Fibroblast of lung (primary cell): ENCODE results near the gene MTSS2. TPM values are rescaled to one million over a fixed set of nuclear protein-coding genes. Genes with fewer than 3 reads are reported as not detected.

Experiments
- DNase-seq, 2 donors: peaks; one replicate each; pipeline versions ENCODE4 v3.0.0 to v3.0.0-alpha.2; 2010; ENCODE audit warnings: low read depth in 2 of 2
- H2AFZ ChIP-seq: 2 replicates; pipeline ENCODE4 v1.5.1; 2012; ENCODE audit warnings: low read length, control low read depth, inconsistent platforms
- H3K27ac ChIP-seq: 2 replicates; pipeline ENCODE4 v1.5.1; 2011; ENCODE audit warnings: low read length, control low read depth; ENCODE audit not compliant: insufficient read depth
- H3K27me3 ChIP-seq: 2 replicates; pipeline ENCODE4 v1.5.1; 2011; ENCODE audit warnings: mild to moderate bottlenecking, low read length; ENCODE audit not compliant: control insufficient read depth, insufficient read depth
- H3K36me3 ChIP-seq: 2 replicates; pipeline ENCODE4 v1.5.1; 2011; ENCODE audit warnings: low read length; ENCODE audit not compliant: control insufficient read depth, insufficient read depth
- H3K4me1 ChIP-seq: 2 replicates; pipeline ENCODE4 v1.5.1; 2011; ENCODE audit warnings: low read length; ENCODE audit not compliant: control insufficient read depth, insufficient read depth; ENCODE audit errors: extremely low read depth
- H3K4me2 ChIP-seq: 2 replicates; pipeline ENCODE4 v1.5.1; 2011; ENCODE audit warnings: low read length, control low read depth; ENCODE audit not compliant: insufficient read depth; ENCODE audit errors: extremely low read depth
- H3K4me3 ChIP-seq, 4 experiments: fragments of 200-600 bp in 1 of 4; sonication (generic) in 1 of 4; replicated peaks in 1 of 4; 2 replicates each; pipeline ENCODE4 v1.5.1; 2011 to 2016; ENCODE audit warnings: low read length in 4 of 4, low read depth in 3 of 4, mild to moderate bottlenecking in 3 of 4, control low read depth in 2 of 4, inconsistent platforms in 1 of 4, mixed read lengths in 1 of 4; ENCODE audit not compliant: insufficient read depth in 1 of 4; ENCODE audit errors: control extremely low read depth in 1 of 4
- H3K79me2 ChIP-seq: 2 replicates; pipeline ENCODE4 v1.5.1; 2012; ENCODE audit warnings: mild to moderate bottlenecking, low read length, inconsistent platforms; ENCODE audit not compliant: control insufficient read depth, insufficient read depth
- H3K9ac ChIP-seq: 2 replicates; pipeline ENCODE4 v1.5.1; 2011; ENCODE audit warnings: mild to moderate bottlenecking, low read length, control low read depth; ENCODE audit not compliant: insufficient read depth
- H3K9me3 ChIP-seq: 2 replicates; pipeline ENCODE4 v1.5.1; 2012; ENCODE audit warnings: low read depth, low read length; ENCODE audit not compliant: control insufficient read depth, insufficient read depth
- H4K20me1 ChIP-seq: 2 replicates; pipeline ENCODE4 v1.5.1; 2011; ENCODE audit warnings: low read length; ENCODE audit not compliant: control insufficient read depth, insufficient read depth; ENCODE audit errors: extremely low read depth
- EZH2 ChIP-seq: IDR thresholded peaks from 2 replicates; pipeline ENCODE4 v1.5.1; 2012; ENCODE audit warnings: low read length, control low read depth, mild to moderate bottlenecking; ENCODE audit errors: missing control alignments
- polyA plus RNA-seq, 2 donors: library from polyadenylated mRNA; depleted of rRNA in 1 of 2; stranded (reverse) in 1 of 2; unstranded in 1 of 2; fragments of >200 nt; gene quantifications; 2 replicates each; pipeline ENCODE4 v1.2.1, GENCODE V29; 2011 to 2012; ENCODE audit warnings: missing spikeins in 1 of 2
- total RNA-seq: library from RNA; depleted of rRNA; stranded (reverse); fragments of >200 nt; gene quantifications from 2 replicates; pipeline ENCODE4 v1.2.1, GENCODE V29; 2014
- TF ChIP-seq, protein P1 (sequence below), 2 donors: IDR thresholded peaks in 1 of 2; conservative IDR thresholded peaks in 1 of 2; 1 replicate in 1 of 2; 2 replicates in 1 of 2; pipeline ENCODE4 v1.5.1; 2011 to 2012; ENCODE audit warnings: low read length in 2 of 2, control low read depth in 1 of 2, inconsistent platforms in 1 of 2, low read depth in 1 of 2, mild to moderate bottlenecking in 1 of 2

The MTSS2 gene
- total and polyA plus RNA-seq, 2 donors (not counting 1 experiment from before 2014, with no cell fraction given): 126 to 131 TPM

DNA sequence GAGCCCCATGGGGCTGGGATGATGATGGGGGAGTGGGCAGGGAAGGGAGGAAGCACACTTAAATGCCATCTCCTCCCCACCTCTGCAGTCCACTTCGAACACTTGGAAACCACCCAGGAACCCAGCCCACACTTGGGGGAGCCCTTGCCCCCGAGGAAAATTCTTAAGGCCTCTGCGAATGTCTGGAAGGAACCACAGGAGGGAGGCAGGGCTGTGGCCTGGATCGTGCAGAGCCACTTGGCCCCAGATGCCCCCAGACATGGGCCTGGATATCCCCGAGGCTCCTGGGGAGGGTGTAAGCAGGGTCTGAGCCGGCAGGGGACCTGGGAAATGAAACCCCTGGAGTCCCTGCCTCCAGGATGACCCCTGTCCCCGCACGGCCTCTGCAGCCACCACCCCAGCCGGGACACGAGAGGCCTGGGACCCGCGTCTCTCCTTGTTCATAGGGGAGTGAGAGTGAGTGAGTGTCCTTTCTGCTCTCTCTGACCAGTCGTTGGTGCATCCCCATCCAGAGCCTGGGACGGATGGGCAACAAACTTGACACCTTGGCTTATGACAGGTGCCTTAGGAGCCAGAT is 11.8 kb upstream of the MTSS2 start:
- no peaks in the 10 kb centered on the region for H4K20me1 ChIP-seq
- no peaks in the 10 kb centered on the region for H3K36me3 ChIP-seq
- no peaks in the 10 kb centered on the region for H3K9me3 ChIP-seq
- peaks cover 45% of the 10 kb centered on the region for H3K4me1 ChIP-seq
- H3K9ac ChIP-seq: no peak overlapping the region
- H3K27me3 ChIP-seq: no peaks in the 10 kb centered on the region
- peak in 1 of 2 donors; percentile 72 for DNase-seq
- no peak overlapping the region for H3K4me2 ChIP-seq
- H3K27ac ChIP-seq: no peak overlapping the region
- no peak overlapping the region for H2AFZ ChIP-seq
- H3K79me2 ChIP-seq: no peaks in the 10 kb centered on the region
- no peak overlapping the region for H3K4me3 ChIP-seq
- no peak for TF ChIP-seq EZH2

DNA sequence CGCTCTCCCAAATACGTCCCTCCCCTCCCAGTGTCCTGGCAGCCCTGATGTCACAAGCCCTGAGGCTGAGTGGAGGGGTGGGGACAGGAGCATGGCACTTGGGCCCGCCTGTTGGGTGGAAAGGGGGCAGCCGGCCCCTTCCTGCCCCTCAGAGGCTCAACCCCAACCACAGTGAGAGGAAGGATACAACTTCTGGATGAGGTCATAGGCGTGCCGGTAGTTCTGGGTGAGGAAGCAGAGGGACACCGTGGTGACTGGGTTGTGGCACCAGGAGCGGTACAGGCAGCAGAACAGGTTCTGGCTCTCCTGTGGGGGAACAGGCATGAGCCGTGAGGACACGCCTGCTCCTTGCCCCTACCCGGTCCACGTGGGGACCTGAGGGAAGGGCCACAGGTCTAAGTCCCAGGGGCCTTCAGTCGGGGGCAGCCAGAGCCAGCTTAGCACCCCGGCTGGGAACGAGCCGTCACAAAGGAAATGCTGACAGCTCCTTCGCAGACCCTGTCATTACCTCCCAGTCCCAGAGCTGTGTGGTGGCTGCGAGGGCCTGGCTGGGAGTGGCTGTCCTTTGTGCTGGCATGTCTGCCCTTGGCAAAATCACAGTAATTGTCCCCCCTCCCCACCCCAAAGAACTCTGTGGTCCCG is 11.2 kb upstream of the MTSS2 start:
- Histone ChIP-seq H2AFZ (no peak overlapping the region), H3K9ac (no peak overlapping the region), H3K4me1 (peaks cover 45% of the 10 kb centered on the region), H3K4me3 (no peak overlapping the region), H3K4me2 (no peak overlapping the region), H4K20me1 (no peaks in the 10 kb centered on the region), H3K27me3 (no peaks in the 10 kb centered on the region), H3K27ac (peak overlapping the region; percentile 18), H3K9me3 (no peaks in the 10 kb centered on the region), H3K36me3 (no peaks in the 10 kb centered on the region), H3K79me2 (no peaks in the 10 kb centered on the region)
- no peak for DNase-seq
- TF ChIP-seq EZH2: no peak
- TF ChIP-seq, protein P1, sequence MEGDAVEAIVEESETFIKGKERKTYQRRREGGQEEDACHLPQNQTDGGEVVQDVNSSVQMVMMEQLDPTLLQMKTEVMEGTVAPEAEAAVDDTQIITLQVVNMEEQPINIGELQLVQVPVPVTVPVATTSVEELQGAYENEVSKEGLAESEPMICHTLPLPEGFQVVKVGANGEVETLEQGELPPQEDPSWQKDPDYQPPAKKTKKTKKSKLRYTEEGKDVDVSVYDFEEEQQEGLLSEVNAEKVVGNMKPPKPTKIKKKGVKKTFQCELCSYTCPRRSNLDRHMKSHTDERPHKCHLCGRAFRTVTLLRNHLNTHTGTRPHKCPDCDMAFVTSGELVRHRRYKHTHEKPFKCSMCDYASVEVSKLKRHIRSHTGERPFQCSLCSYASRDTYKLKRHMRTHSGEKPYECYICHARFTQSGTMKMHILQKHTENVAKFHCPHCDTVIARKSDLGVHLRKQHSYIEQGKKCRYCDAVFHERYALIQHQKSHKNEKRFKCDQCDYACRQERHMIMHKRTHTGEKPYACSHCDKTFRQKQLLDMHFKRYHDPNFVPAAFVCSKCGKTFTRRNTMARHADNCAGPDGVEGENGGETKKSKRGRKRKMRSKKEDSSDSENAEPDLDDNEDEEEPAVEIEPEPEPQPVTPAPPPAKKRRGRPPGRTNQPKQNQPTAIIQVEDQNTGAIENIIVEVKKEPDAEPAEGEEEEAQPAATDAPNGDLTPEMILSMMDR (conservative IDR thresholded peaks at IDR 0.05 in 1 of 2, IDR thresholded peaks at IDR 0.05 in 1 of 2; ENCODE audit: low read depth in 1 of 2, low read length in 2 of 2): no peak

GRCh38 chr16:70696355-70696754 is 10.5 kb upstream of the MTSS2 start:
- TF ChIP-seq EZH2: no peak
- TF ChIP-seq, protein P1 (conservative IDR thresholded peaks at IDR 0.05 in 1 of 2, IDR thresholded peaks at IDR 0.05 in 1 of 2; ENCODE audit: low read depth in 1 of 2, low read length in 2 of 2): no peak
- no peaks in the 10 kb centered on the region for H3K36me3 ChIP-seq
- H3K4me1 ChIP-seq: peaks cover 44% of the 10 kb centered on the region
- H2AFZ ChIP-seq: no peak overlapping the region
- DNase-seq: no peak
- no peak overlapping the region for H3K27ac ChIP-seq
- no peaks in the 10 kb centered on the region for H4K20me1 ChIP-seq
- no peaks in the 10 kb centered on the region for H3K9me3 ChIP-seq
- H3K27me3 ChIP-seq: no peaks in the 10 kb centered on the region
- no peak overlapping the region for H3K9ac ChIP-seq
- no peaks in the 10 kb centered on the region for H3K79me2 ChIP-seq
- no peak overlapping the region for H3K4me2 ChIP-seq
- H3K4me3 ChIP-seq: no peak overlapping the region
